ENCODE results near the gene CNKSR3.

- no peak for TF ChIP-seq POLR2AphosphoS5 (IDR thresholded peaks at IDR 0.05; ENCODE audit: low read depth, low read length)
- no peak for TF ChIP-seq EZH2phosphoT487 (IDR thresholded peaks at IDR 0.05; ENCODE audit: borderline replicate concordance, low read depth)
- no peak for TF ChIP-seq RFX5 (IDR thresholded peaks at IDR 0.05; ENCODE audit: low read length)
Measured at GRCh38 chr6:154549179-154549578, 38.7 kb upstream of the CNKSR3 start.
